GM21526 (cell line): Measurements from ENCODE around the gene CCER1.
A peak's percentile ranks its signal among the peaks of the same experiment; 100 is the strongest.
"Not testable (repeated sequence)": the region's sequence is repeated elsewhere in the genome, so short reads cannot be mapped to it uniquely, and the experiment has no call there.

Source experiments
- ATAC-seq: cut with Tn5 transposase; IDR thresholded peaks from one replicate; pipeline ENCODE4 v1.9.1; 2021; ENCODE audit warnings: moderate library complexity; ENCODE audit not compliant: unreplicated experiment, low FRiP score

CCER1 gene, protein sequence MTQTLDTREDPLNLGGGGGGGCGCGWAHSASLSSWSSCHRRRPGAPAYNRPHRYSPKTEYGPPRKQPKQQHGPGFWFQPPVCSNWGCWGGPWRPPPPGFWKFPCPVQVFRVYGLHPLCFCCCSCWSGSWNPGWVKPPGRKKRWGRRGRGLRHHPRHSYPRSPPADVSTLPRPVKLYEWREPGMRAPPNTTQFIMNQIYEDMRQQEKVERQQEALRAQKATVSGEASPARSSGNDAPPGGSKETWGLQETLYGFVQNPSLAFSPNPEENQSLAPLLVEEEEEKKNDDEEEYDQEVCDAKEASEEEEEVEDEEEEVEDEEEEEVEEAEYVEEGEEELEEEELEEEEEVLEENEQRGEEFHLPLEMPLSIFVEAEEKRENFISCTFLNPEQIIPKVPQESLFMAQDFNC

DNA sequence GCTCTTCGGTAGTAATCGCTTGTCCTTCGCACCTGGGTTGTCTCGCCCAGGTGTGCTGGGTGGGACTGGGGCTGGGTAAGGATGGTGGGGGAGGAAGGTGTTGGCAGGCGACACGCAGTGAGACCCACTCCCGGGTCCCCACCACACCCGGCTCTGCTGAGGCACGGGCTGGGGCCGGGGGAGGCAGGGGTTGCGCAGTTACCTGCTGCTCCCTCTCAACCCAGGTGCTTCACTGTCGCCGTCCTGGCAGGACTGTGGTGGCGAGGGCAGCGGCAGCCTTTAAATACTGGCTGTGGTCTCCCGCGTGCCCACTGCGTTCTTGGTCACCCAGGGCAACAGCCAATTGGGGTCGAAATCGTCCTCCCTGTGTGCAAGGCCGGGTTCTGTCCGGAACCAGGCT lies at the start of gene CCER1:
CCER1 (minus strand) TSS at position 256 of the 400 bp plus-strand sequence. CDS start 434 bp downstream, outside the sequence.
- ATAC-seq, result no peak

DNA sequence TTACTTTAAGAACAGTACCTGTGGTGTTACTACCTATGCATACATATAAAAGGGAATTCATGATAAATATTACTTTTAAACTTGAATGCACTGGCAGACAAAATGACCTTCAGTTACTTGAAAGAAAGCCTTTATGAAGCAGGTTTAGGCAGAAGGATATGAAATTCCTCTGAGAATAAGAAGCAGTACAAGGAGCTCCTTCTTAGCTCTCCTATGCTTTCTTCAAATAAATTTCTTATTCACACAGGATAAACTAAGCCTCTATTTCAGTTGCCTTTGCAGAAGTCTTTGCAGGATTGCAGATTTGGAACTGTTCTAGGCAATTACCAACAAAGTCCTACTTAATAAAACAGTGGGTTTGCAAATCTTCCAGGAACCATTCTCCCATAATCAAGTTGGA lies 48.8 kb upstream of the CCER1 start:
- no peak for ATAC-seq

DNA sequence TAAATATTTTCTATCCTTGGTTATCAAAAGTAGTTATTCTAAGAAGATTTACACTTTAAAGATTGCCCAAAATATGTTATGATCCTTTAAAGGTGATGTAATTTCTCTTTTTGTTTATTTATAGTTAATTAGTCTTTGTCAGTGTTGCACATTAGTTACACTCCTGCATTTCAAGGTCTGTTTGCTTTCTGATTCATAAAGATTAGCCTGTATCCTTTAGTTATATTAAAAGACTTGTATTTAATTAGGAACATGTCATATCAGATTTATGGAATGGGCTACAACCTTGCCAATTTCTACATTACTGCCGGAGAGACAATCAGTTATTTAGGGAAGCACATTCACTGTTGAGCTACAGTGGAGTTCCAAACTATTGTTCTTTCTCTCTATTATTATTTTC lies 46.3 kb upstream of the CCER1 start:
- no peak for ATAC-seq

GRCh38 chr12:90999966-91000365 lies 45.0 kb upstream of the CCER1 start:
- ATAC-seq, result no peak

GRCh38 chr12:90999527-90999926 lies 44.6 kb upstream of the CCER1 start:
- no peak for ATAC-seq

DNA sequence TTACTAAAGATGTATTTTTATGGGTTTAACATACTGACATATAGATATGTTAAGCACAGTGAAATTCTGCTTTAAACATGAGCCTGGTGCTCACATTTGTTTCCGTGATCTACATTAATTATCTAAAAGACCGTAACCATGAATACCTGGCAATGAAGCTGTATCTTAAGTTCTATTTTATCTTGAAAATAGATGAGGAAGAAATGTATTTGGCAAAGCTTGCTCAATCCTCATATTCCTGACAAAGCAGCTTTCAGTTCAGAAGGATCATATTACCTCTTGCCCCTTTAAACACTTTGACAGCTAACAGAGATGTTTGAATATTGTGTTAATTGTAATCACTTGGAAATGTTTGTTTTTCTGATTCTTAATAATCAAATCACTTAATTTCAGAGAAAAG lies 40.0 kb upstream of the CCER1 start:
- no peak for ATAC-seq

DNA sequence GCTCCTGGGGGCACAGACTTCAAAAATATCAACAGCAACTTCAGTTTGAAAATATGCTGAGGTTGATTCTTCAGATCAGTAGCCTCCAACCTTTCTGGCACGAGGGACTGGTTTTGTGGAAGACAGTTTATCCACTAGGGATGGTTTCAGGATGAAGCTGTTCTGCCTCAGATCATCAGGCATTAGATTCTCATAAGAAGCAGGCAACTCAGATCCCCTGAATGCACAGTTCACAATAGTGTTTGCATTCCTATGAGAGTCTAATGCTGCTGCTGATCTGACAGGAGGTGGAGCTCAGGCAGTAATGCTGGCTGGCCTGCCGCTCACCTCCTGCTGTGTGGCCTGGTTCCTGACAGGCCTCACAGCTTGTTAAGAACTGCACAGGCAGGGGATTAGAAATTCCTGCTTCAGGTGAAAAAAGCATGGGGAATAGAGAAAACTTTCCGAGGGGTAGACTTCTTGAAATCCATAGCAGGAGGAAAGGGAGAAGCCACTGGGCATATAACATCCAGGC lies 37.0 kb upstream of the CCER1 start:
- ATAC-seq, result no peak

GRCh38 chr12:90990611-90991010 lies 35.6 kb upstream of the CCER1 start:
- ATAC-seq, result no peak

DNA sequence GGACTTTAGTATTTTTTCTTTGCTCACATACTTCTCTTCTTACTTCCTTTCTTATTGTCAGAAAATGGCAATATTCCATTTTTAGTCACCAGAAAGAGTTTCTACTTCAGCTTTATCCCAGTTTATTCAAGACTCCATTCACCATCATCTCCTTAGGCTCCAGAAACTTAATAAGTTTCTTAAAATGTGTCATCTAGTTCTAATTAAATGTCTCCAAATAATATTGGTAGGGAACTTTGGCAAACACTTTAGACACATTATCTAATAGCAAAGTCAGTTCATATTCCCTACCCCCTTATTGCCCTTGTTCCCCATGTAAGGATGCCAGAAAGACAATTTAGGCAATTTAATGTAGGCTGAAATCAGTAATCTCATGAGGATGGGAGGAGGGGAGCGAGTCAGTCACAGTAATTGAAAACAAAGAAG lies 34.7 kb upstream of the CCER1 start:
- no peak for ATAC-seq

DNA sequence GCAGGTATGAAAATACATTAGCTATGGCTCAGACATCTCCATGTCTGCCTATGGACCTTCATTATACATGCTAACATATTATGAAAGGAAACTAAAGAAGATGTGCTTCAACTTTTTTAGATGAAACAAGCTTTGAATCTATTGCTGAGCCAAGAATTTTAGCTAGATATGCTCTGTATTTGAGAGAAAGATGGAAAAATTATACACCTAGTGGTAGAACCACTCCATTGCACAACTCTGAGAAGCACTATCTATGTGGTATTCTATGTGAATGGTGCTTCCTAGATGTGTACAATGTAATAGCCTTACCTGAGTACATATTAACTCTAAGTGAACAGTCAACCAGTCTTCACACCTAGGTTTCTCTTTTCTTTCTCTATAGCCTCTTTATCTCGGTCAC lies 32.5 kb upstream of the CCER1 start:
- ATAC-seq, result peak; percentile 68

- ATAC-seq, result no peak
Measured at GRCh38 chr12:90987101-90987500, 32.1 kb upstream of the CCER1 start.

DNA sequence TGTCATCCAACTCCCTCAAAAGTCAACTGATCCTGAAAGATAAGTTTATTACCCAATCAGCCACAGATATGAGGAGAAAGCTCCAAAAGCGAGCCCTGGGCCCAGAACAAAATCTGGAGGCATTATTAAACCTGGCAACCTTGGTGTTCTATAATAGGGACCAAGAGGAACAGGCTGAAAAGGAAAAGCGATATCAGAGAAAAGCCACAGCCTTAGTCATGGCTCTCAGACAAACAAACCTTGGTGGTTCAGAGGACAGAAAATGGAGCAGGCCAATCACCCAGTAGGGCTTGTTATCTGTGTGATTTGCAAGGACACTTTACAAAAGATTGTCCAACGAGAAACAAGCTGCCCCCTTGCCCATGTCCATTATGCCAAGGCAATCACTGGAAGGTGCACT lies 30.4 kb upstream of the CCER1 start:
- ATAC-seq, result not testable (repeated sequence)

DNA sequence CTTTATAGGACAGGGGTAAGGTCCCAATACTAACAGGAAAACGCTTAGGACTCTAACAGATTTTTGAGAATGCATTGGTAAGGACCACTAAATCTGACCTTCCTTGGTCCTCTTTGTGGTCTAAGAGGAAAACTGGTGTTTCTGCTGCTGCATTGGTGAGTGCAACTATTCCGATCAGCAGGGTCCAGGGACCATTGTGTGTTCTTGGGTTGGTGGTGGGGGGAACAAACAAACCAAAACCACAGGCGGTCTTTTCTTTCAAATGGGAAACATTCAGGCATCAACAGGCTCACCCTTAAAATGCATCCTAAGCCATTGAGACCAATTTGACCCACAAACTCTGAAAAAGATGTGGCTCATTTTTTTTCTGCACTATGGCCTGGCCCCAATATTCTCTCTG lies 29.1 kb upstream of the CCER1 start:
- no peak for ATAC-seq

DNA sequence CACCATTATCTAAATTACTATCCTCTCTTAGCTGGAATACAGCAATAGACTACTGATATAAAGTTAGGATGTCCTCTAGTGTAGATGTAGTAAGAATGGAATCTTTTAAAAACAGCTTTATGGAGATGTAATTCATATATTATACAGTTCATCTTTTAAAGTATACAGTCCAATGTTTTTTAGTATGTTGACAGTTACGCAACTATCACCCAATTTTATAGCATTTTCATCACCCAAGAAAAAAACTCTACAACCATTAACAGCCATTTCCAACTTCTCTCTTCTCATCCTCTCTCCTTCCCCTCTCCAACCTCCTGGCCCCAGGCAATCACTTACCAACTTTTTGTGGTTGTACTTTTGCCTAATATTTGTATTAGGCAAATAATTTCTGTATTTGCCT lies 27.2 kb upstream of the CCER1 start:
- ATAC-seq, result no peak

DNA sequence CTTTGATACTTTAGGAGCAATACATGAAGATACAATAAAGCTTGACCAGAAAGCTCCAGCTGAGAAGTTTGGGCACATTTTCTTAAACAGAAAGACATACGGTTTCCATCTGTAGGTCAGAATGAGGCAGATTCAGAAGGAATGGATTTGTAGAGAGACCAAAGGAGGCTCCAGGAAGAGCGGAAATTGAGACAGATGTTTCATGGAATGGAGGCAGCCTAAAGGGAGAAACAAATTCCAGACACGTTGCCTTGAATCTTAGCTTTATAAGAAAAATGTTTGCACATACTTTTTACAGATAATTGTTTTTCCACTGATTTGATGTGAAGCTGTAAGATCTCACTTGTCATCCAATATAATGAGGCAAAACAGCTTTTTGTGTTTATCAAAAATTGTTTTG lies 25.0 kb upstream of the CCER1 start:
- no peak for ATAC-seq

DNA sequence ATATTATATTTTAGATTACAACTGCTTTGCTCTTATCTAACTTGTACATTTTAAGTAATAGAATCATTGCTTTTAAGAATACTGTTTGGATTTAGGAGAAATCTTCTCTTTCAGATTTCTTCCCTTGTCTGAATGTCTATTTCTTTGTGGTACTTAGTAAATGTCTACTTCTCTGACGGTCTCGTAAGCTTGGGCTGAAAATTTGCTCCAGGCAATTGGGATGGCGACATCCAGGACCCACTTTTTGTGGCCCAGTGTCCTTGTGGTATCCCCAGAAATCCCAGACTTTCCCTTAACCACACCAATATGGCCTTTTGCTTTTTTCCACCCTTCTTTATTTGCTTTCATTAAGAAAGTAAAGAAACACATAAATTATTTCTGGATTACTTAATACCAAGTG lies 24.0 kb upstream of the CCER1 start:
- ATAC-seq, result no peak

DNA sequence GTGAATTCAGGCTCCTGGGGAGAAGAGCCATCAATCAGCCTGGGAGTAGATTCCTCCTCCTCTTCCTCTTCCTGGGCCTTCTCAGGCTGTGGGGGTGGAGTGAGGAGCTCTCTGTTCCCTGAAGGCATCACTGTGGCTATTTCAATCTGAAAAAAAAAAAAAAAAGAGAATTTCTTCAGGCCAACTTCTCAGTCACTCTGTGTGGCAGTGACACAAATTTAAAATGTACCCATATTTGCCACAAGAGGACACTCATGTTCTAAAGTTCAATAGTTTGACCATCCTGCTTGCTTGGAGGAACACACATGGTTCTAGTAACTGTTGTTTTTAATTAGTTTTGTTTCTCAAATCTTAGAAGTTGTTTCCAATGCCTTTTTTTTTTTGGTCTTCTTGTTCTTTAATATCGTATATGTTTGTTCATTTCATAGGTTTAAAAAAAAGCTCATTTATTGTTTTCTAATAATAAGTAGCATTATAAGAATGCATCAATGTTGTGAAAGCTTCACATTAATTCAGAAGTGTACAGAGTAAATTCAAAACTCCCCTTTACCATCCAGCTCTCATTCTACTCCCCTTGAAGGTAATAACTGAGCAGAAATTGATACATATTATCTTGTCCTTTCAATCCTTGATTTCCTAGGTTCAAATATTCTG lies 23.3 kb upstream of the CCER1 start:
- ATAC-seq, result peak; percentile 89

DNA sequence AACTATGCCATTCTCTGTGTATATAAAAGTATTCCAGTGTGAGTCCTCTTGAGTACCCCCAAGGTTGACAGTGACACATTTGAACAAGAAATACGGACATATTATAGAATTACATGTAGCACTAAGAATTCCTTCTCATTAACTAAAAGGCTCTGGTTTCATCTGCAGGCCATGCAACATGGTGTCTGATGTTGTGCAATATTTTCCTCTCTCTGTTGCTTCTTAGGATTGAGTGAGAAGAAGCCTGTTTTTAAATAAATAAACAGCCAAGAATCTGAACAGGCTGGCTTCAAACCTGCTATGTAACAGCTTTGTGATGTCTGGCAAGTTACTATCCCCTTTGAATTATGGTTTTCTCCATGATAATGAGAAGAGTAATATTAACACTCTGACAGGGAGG lies 22.2 kb upstream of the CCER1 start:
- no peak for ATAC-seq

DNA sequence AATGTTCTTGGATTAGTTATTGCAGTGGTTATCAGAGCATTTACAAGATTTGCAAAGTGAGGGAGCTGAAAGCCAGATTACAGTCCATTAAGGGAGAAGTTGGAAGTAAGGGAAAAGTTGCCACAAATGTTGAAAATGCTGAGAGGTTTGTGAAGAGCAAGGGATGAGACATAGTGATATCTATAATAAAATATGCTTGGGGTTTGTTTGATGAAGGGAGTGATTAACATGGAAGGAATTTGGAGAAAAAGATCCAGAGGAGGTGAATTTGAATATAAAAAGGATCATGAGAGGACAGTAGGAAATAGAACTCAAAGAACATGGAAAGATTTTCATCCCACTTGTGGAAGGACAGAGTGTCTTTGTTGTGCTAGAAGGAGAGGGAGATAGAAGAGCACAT lies 19.3 kb upstream of the CCER1 start:
- no peak for ATAC-seq

DNA sequence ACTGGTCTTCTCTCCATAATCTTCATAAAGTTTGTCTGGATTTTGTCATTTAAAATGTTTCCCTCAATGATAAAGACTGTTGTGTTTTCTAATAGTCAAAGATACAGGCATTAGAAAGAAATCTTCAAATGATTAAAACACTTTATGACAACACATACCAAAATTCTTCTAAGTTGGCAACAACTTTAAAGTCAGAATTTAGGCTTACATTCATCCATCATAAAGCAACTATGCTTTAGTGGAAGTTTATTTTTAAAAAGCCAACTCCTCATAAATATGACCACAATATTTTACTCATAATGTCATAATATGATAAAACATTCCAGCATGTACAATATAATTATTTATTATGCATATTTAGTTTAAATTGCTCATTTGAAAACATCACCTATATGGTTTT lies 17.2 kb upstream of the CCER1 start:
- ATAC-seq, result no peak

- no peak for ATAC-seq
Measured at GRCh38 chr12:90970911-90971310, 15.9 kb upstream of the CCER1 start.

DNA sequence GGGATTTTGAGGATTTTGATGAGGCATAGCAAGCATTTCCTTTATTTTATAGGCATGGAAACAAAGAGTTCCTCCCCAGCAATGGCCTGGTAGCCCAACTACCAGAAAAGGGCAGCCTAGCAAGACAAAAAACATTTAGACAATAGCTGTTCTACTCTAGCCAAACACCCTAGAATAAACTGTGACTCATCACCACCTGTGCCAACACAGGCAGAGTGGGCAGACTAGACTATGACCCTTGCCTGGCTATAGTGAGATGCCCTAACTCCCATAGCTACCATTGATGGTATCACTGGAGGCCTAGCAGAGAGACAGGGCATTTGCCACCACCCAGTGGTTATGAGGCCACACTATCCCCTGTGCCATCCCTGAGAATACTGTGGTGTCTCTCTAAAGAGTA lies 15.5 kb upstream of the CCER1 start:
- no peak for ATAC-seq
